Tibial nerve (tissue), 4 donors: ENCODE measurements around the gene PLB1.

Experiments
- CTCF ChIP-seq, 5 experiments: fragments of 200-600 bp in 3 of 5; fragments of 450-650 bp in 2 of 5; sonication (generic) in 3 of 5; IDR thresholded peaks; one replicate each; pipeline ENCODE4 v1.5.1; 2016 to 2019; ENCODE audit warnings: antibody characterized with exemption in 5 of 5, mild to moderate bottlenecking in 3 of 5, moderate library complexity in 2 of 5
- EP300 ChIP-seq, 2 donors: sonication (generic); formaldehyde crosslinking; IDR thresholded peaks; one replicate each; pipeline ENCODE4 v1.6.1; 2017; ENCODE audit warnings: antibody characterized with exemption in 2 of 2, mild to moderate bottlenecking in 1 of 2

GRCh38 chr2:28684142-28684858 lies 188.4 kb downstream of the PLB1 start:
- TF ChIP-seq EP300 (IDR thresholded peaks at IDR 0.05) (no peak), CTCF (IDR thresholded peaks at IDR 0.05) (no peak)
